HepG2 (cell line): ENCODE measurements around the gene CFAP97D1. TPM values are rescaled to one million over a fixed set of nuclear protein-coding genes. Genes with fewer than 3 reads are reported as not detected.

Source experiments
- ARHGAP35 ChIP-seq: sonication (generic); formaldehyde crosslinking; IDR thresholded peaks from 2 replicates; pipeline ENCODE4 v1.9.0; 2022; ENCODE audit warnings: mild to moderate bottlenecking, inconsistent platforms, moderate library complexity, missing genetic modification reagents, borderline replicate concordance
- ARNT2 ChIP-seq: sonication (generic); formaldehyde crosslinking; IDR thresholded peaks from 2 replicates; pipeline ENCODE4 v1.8.0; 2022; ENCODE audit warnings: mild to moderate bottlenecking, low read depth, missing genetic modification reagents, moderate library complexity
- ARNTL ChIP-seq: sonication (generic); formaldehyde crosslinking; IDR thresholded peaks from 2 replicates; pipeline ENCODE4 v1.4.0; 2020; ENCODE audit warnings: mild to moderate bottlenecking, missing genetic modification reagents
- CHD2 ChIP-seq: IDR thresholded peaks from 2 replicates; pipeline ENCODE4 v1.6.1; 2011; ENCODE audit warnings: low read depth, low read length, improper control_type of control experiment
- DRAP1 ChIP-seq: IDR thresholded peaks from 2 replicates; pipeline ENCODE4 v1.6.1; 2016; ENCODE audit warnings: missing genetic modification reagents, missing compliant biosample characterization
- ETV5 ChIP-seq: IDR thresholded peaks from 2 replicates; pipeline ENCODE4 v1.6.1; 2018; ENCODE audit warnings: missing biosample characterization, missing genetic modification reagents, inconsistent platforms, borderline replicate concordance
- KLF9 ChIP-seq: IDR thresholded peaks from 2 replicates; pipeline ENCODE4 v1.6.1; 2016; ENCODE audit warnings: low read depth
- MBNL3 ChIP-seq: fragments of 250-450 bp; sonication (Bioruptor Pico); conservative IDR thresholded peaks from 2 replicates; pipeline ENCODE4 v1.8.0; 2022; ENCODE audit warnings: mild to moderate bottlenecking, inconsistent platforms
- MZF1 ChIP-seq: sonication (generic); formaldehyde crosslinking; IDR thresholded peaks from 2 replicates; pipeline ENCODE4 v1.8.1; 2023; ENCODE audit warnings: mild to moderate bottlenecking, missing genetic modification reagents, borderline replicate concordance
- PHF20 ChIP-seq: sonication (generic); formaldehyde crosslinking; IDR thresholded peaks from 2 replicates; pipeline ENCODE4 v1.5.0; 2020; ENCODE audit warnings: mild to moderate bottlenecking, missing genetic modification reagents
- PHF5A ChIP-seq: IDR thresholded peaks from one replicate; pipeline ENCODE4 v1.6.1; 2018; ENCODE audit warnings: low read depth, missing genetic modification reagents; ENCODE audit not compliant: unreplicated experiment
- REXO4 ChIP-seq: sonication (generic); formaldehyde crosslinking; IDR thresholded peaks from 2 replicates; pipeline ENCODE4 v1.8.0; 2022; ENCODE audit warnings: missing genetic modification reagents, mild to moderate bottlenecking, borderline replicate concordance
- RFX3 ChIP-seq: IDR thresholded peaks from 2 replicates; pipeline ENCODE4 v1.6.1; 2016; ENCODE audit warnings: missing biosample characterization, missing genetic modification reagents
- TAF15 ChIP-seq: fragments of 200-400 bp; formaldehyde crosslinking; IDR thresholded peaks from one replicate; pipeline ENCODE4 v1.6.1; 2018; ENCODE audit warnings: mild to moderate bottlenecking, low read depth, low read length; ENCODE audit not compliant: poor library complexity, severe bottlenecking
- ZBTB1 ChIP-seq: sonication (generic); formaldehyde crosslinking; IDR thresholded peaks from 2 replicates; pipeline ENCODE4 v1.4.0; 2020; ENCODE audit warnings: missing genetic modification reagents, borderline replicate concordance
- ZNF180 ChIP-seq: sonication (generic); formaldehyde crosslinking; IDR thresholded peaks from 2 replicates; pipeline ENCODE4 v1.4.0; 2020; ENCODE audit warnings: low read depth, missing genetic modification reagents, borderline replicate concordance
- ZNF256 ChIP-seq: sonication (generic); formaldehyde crosslinking; conservative IDR thresholded peaks from 2 replicates; pipeline ENCODE4 v1.4.0; 2020; ENCODE audit warnings: missing genetic modification reagents
- ZNF282 ChIP-seq: fragments of 450-650 bp; IDR thresholded peaks from 2 replicates; pipeline ENCODE4 v1.6.1; 2018; ENCODE audit not compliant: partially characterized antibody
- ZNF362 ChIP-seq: sonication (generic); formaldehyde crosslinking; IDR thresholded peaks from 2 replicates; pipeline ENCODE4 v1.4.0; 2020; ENCODE audit warnings: missing genetic modification reagents, mild to moderate bottlenecking, borderline replicate concordance
- ZNF367 ChIP-seq: sonication (generic); formaldehyde crosslinking; IDR thresholded peaks from 2 replicates; pipeline ENCODE4 v1.4.0; 2020; ENCODE audit warnings: missing genetic modification reagents, borderline replicate concordance
- ZNF563 ChIP-seq: sonication (generic); formaldehyde crosslinking; IDR thresholded peaks from 2 replicates; pipeline ENCODE4 v1.8.0; 2022; ENCODE audit warnings: mild to moderate bottlenecking, moderate library complexity, missing genetic modification reagents
- ZNF564 ChIP-seq: sonication (generic); formaldehyde crosslinking; IDR thresholded peaks from 2 replicates; pipeline ENCODE4 v1.8.1; 2023; ENCODE audit warnings: mild to moderate bottlenecking, missing genetic modification reagents
- ZNF747 ChIP-seq: sonication (generic); formaldehyde crosslinking; IDR thresholded peaks from 2 replicates; pipeline ENCODE4 v1.8.1; 2023; ENCODE audit warnings: missing genetic modification reagents, mild to moderate bottlenecking, borderline replicate concordance
- ZNF770 ChIP-seq: sonication (generic); formaldehyde crosslinking; IDR thresholded peaks from 2 replicates; pipeline ENCODE4 v1.5.0; 2020; ENCODE audit warnings: mild to moderate bottlenecking, missing genetic modification reagents
- ZNF782 ChIP-seq: sonication (generic); formaldehyde crosslinking; IDR thresholded peaks from 2 replicates; pipeline ENCODE4 v1.4.0; 2020; ENCODE audit warnings: missing genetic modification reagents, mild to moderate bottlenecking, borderline replicate concordance
- polyA plus RNA-seq, 8 experiments: library from polyadenylated mRNA; depleted of rRNA in 3 of 8; stranded (reverse) in 7 of 8; unstranded in 1 of 8; fragments of >200 nt; fragmentation: Illumina TruSeq in 4 of 8; extraction: Trizol in 4 of 8; gene quantifications; 2 replicates each; pipeline versions ENCODE4 v1.2.1 to v1.2.3, GENCODE V29; 2011 to 2016; ENCODE audit warnings: low read depth in 4 of 8, missing spikeins in 1 of 8, mixed read lengths in 1 of 8; ENCODE audit not compliant: insufficient read depth in 1 of 8
- total RNA-seq, 5 experiments: library from RNA; depleted of rRNA; stranded (reverse); fragments of >200 nt; fragmentation: Illumina TruSeq; extraction: Trizol; gene quantifications; 2 replicates each; pipeline ENCODE4 v1.2.3, GENCODE V29; 2016; ENCODE audit warnings: low read depth in 1 of 5
- TF ChIP-seq, protein P1 (sequence below): sonication (generic); formaldehyde crosslinking; IDR thresholded peaks from 2 replicates; pipeline ENCODE4 v1.4.0; 2020; ENCODE audit warnings: missing genetic modification reagents

The CFAP97D1 gene
- total and polyA plus RNA-seq, 2 of the 13 experiments (the other 11 are each of a cell fraction or from before 2014, with no cell fraction given) = 0.02 TPM; not detected in 1

- TF ChIP-seq ZNF362 (CRISPR knock-in tag) = peak; percentile 35; the same call in 1 of the 2 replicates
- no peak for TF ChIP-seq REXO4
- no peak for TF ChIP-seq PHF20 (CRISPR knock-in tag)
- TF ChIP-seq ZNF180 (CRISPR knock-in tag) = no peak
- TF ChIP-seq ZNF747 (CRISPR knock-in tag) = no peak
- no peak for TF ChIP-seq ZNF563
- no peak for TF ChIP-seq ZNF782 (CRISPR knock-in tag)
- no peak for TF ChIP-seq ARHGAP35 (CRISPR knock-in tag)
- 0 out of 2 replicates have a peak, but pooled peaks have one; percentile 40 for TF ChIP-seq ARNT2 (CRISPR knock-in tag)
- no peak for TF ChIP-seq ARNTL (CRISPR knock-in tag)
- TF ChIP-seq RFX3 (CRISPR knock-in tag) = no peak
- no peak for TF ChIP-seq PHF5A
- TF ChIP-seq MZF1 (CRISPR knock-in tag) = 0 out of 2 replicates have a peak, but pooled peaks have one; percentile 64
- no peak for TF ChIP-seq ZNF256
- TF ChIP-seq KLF9 (CRISPR knock-in tag) = 0 out of 2 replicates have a peak, but pooled peaks have one; percentile 54
- no peak for TF ChIP-seq ZNF564 (CRISPR knock-in tag)
- TF ChIP-seq DRAP1 (CRISPR knock-in tag) = 0 out of 2 replicates have a peak, but pooled peaks have one; percentile 38
- peak; percentile 54 for TF ChIP-seq ETV5 (CRISPR knock-in tag)
- TF ChIP-seq ZNF367 (CRISPR knock-in tag) = no peak
- no peak for TF ChIP-seq CHD2
- TF ChIP-seq ZBTB1 (CRISPR knock-in tag) = no peak
- TF ChIP-seq, protein P1, sequence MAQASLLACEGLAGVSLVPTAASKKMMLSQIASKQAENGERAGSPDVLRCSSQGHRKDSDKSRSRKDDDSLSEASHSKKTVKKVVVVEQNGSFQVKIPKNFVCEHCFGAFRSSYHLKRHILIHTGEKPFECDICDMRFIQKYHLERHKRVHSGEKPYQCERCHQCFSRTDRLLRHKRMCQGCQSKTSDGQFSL (CRISPR knock-in tag) = no peak
- no peak for TF ChIP-seq ZNF770
- TF ChIP-seq TAF15 = no peak
- no peak for TF ChIP-seq MBNL3 (CRISPR knock-in tag)
- TF ChIP-seq ZNF282 = no peak
Measured at GRCh38 chr17:43760254-43760852, 19.9 kb upstream of the CFAP97D1 start (continued).
